Measurements from ENCODE around the gene CNDP1. TPM values are rescaled to one million over a fixed set of nuclear protein-coding genes. Genes with fewer than 3 reads are reported as not detected.
A peak's percentile ranks its signal among the peaks of the same experiment; 100 is the strongest.

CNDP1 gene
- polyA plus RNA-seq, 3 donors: not detected

- Mint-ChIP-seq H3K4me3 (peak overlapping the region; percentile 95), H3K4me1 (peaks cover 53% of the 10 kb centered on the region), H3K27me3 (ENCODE audit: low read depth in 3 of 3) (peaks cover 0 to 3% (median 2%) of the 10 kb centered on the region in 3 donors), H3K9me3 (peaks cover 2 to 7% (median 4%) of the 10 kb centered on the region in 7 donors), H3K36me3 (peaks cover 8 to 10% of the 10 kb centered on the region in 2 donors), H3K27ac (peak overlapping the region; percentile 75 to 98 (median 96))
- Histone ChIP-seq H3K9ac (ENCODE audit: insufficient read depth, low read length, poor library complexity, severe bottlenecking) (peak overlapping the region; percentile 83), H3K4me2 (replicated peaks; ENCODE audit: extremely low read depth, low read length, poor library complexity, severe bottlenecking) (peak overlapping the region; percentile 92), H3K9me3 (replicated peaks in 1 of 2; ENCODE audit: control insufficient read depth in 1 of 2, insufficient read depth in 1 of 2, low read length in 2 of 2) (no peaks in the 10 kb centered on the region), H2AFZ (ENCODE audit: insufficient read depth, low read depth, low read length, poor library complexity, severe bottlenecking) (peak overlapping the region; percentile 79), H3K27ac (ENCODE audit: low read depth in 1 of 2, low read length in 2 of 2) (peak overlapping the region; percentile 82 to 90), H3K4me3 (replicated peaks in 1 of 3; ENCODE audit: low read depth in 2 of 3, low read length in 3 of 3) (peak overlapping the region; percentile 67 to 89 (median 86)), H4K20me1 (ENCODE audit: insufficient read depth, low read length) (no peaks in the 10 kb centered on the region), H3K4me1 (ENCODE audit: control insufficient read depth in 1 of 2, insufficient read depth in 2 of 2, low read length in 2 of 2) (peaks cover 50 to 59% of the 10 kb centered on the region in 2 donors), H3K79me2 (ENCODE audit: insufficient read depth, low read length) (peaks cover 34% of the 10 kb centered on the region), H3K36me3 (replicated peaks in 1 of 2; ENCODE audit: control insufficient read depth in 1 of 2, insufficient read depth in 2 of 2, low read length in 2 of 2) (peaks cover 0 to 8% of the 10 kb centered on the region in 2 donors), H3K27me3 (ENCODE audit: control insufficient read depth in 2 of 2, insufficient read depth in 2 of 2, low read length in 2 of 2) (no peaks in the 10 kb centered on the region)
- peak; percentile 18 for TF ChIP-seq CTCF (IDR thresholded peaks at IDR 0.05)
- intact Hi-C loops (cut with micrococcal nuclease): loop anchor here (2.0 to 10.0 kb wide), 6 partner anchors 94 to 352 kb away; partner anchors contain the start of genes CYB5A (in 1 of the 2), FBXO15 (in 1 of the 2), TIMM21 (in 1 of the 2) and ZNF407 (in 1 of the 2)
- peak; percentile 37 to 59 (median 54) for DNase-seq
- WGBS (ENCODE audit: insufficient coverage): 1% methylated on average over 33 of the region's 48 CpGs
Observed at GRCh38 chr18:74496508-74497323, 37.6 kb upstream of the CNDP1 start.

GRCh38 chr18:74497324-74497676, 37.0 kb upstream of the CNDP1 start:
- no peak for DNase-seq
- peak overlapping the region; percentile 95 for H3K4me3 Mint-ChIP-seq
- Histone ChIP-seq H3K4me3 (replicated peaks in 1 of 3; ENCODE audit: low read depth in 2 of 3, low read length in 3 of 3) (peak overlapping the region in 2 of 3 experiments; percentile 86 to 89), H3K27ac (ENCODE audit: low read depth in 1 of 2, low read length in 2 of 2) (peak overlapping the region in 1 of 2 donors; percentile 90), H3K4me2 (replicated peaks; ENCODE audit: extremely low read depth, low read length, poor library complexity, severe bottlenecking) (peak overlapping the region; percentile 92), H3K9me3 (replicated peaks in 1 of 2; ENCODE audit: control insufficient read depth in 1 of 2, insufficient read depth in 1 of 2, low read length in 2 of 2) (no peaks in the 10 kb centered on the region), H3K4me1 (ENCODE audit: control insufficient read depth in 1 of 2, insufficient read depth in 2 of 2, low read length in 2 of 2) (peaks cover 52 to 64% of the 10 kb centered on the region in 2 donors), H4K20me1 (ENCODE audit: insufficient read depth, low read length) (no peaks in the 10 kb centered on the region), H2AFZ (ENCODE audit: insufficient read depth, low read depth, low read length, poor library complexity, severe bottlenecking) (peak overlapping the region; percentile 79), H3K27me3 (ENCODE audit: control insufficient read depth in 2 of 2, insufficient read depth in 2 of 2, low read length in 2 of 2) (no peaks in the 10 kb centered on the region), H3K36me3 (replicated peaks in 1 of 2; ENCODE audit: control insufficient read depth in 1 of 2, insufficient read depth in 2 of 2, low read length in 2 of 2) (peaks cover 3 to 14% of the 10 kb centered on the region in 2 donors), H3K9ac (ENCODE audit: insufficient read depth, low read length, poor library complexity, severe bottlenecking) (no peak overlapping the region), H3K79me2 (ENCODE audit: insufficient read depth, low read length) (peaks cover 39% of the 10 kb centered on the region)
- H3K9me3 Mint-ChIP-seq: peaks cover 0 to 2% (median under 1%) of the 10 kb centered on the region in 7 donors
- peaks cover 58% of the 10 kb centered on the region for H3K4me1 Mint-ChIP-seq
- no peak for TF ChIP-seq CTCF (IDR thresholded peaks at IDR 0.05)
- H3K36me3 Mint-ChIP-seq: peaks cover 14% of the 10 kb centered on the region in 2 donors
- H3K27me3 Mint-ChIP-seq (ENCODE audit: low read depth in 3 of 3): peaks cover 0 to 2% (median 2%) of the 10 kb centered on the region in 3 donors
- H3K27ac Mint-ChIP-seq: peak overlapping the region in 6 of 7 donors; percentile 69 to 98 (median 93)
- 93% methylated on average over 6 of the region's 8 CpGs for WGBS (ENCODE audit: insufficient coverage)
- intact Hi-C loops (cut with micrococcal nuclease): loop anchor here (2.0 to 10.0 kb wide), 6 partner anchors 94 to 352 kb away; partner anchors contain the start of genes CYB5A (in 1 of the 2), FBXO15 (in 1 of the 2), TIMM21 (in 1 of the 2) and ZNF407 (in 1 of the 2)
